Loucy (cell line): ENCODE data around the gene FAM53A.

Experiments
- EZH2phosphoT487 ChIP-seq: fragments of 200-600 bp; IDR thresholded peaks from 2 replicates; pipeline ENCODE4 v1.6.1; 2018; ENCODE audit warnings: antibody characterized with exemption, mild to moderate bottlenecking, moderate library complexity, borderline replicate concordance
- TF ChIP-seq, protein P1 (sequence below): fragments of 200-600 bp; sonication (generic); conservative IDR thresholded peaks from 2 replicates; pipeline ENCODE4 v1.5.1; 2014; ENCODE audit warnings: mild to moderate bottlenecking, antibody characterized with exemption, low read length

DNA sequence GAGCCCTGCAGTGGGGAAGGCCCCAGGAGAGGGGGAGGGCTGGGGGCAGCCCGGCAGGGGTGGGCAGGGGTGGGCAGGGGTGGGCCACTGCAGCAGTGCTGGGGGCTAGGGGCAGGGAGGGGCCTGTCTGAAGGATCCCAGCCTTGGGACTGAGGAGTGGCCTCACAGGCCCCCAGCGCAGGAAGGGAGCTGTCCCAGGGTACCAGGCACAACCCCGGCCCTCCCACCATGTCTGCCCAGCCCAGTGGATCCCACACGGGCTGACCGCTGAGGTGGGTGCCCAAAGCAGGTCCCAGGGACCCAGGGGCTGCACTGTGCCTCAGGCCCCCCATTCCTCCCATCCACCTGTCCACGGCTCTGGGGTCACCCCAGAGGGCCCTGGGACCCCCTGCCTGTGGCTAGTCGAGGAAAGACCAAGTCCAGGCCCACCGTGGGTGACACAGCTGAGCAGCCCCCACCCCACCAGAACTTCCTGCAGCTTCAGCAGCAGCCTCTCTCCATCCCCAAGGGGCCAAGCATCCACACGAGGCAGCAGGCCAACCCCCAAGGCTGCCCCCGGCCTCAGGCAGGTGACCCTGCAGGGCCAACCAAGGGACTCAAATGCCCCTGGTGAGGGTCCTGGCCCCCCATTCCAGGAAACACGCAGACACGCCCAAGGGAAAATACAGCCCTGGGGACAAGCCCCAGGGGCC, 46.4 kb downstream of the FAM53A start:
- TF ChIP-seq, protein P1, sequence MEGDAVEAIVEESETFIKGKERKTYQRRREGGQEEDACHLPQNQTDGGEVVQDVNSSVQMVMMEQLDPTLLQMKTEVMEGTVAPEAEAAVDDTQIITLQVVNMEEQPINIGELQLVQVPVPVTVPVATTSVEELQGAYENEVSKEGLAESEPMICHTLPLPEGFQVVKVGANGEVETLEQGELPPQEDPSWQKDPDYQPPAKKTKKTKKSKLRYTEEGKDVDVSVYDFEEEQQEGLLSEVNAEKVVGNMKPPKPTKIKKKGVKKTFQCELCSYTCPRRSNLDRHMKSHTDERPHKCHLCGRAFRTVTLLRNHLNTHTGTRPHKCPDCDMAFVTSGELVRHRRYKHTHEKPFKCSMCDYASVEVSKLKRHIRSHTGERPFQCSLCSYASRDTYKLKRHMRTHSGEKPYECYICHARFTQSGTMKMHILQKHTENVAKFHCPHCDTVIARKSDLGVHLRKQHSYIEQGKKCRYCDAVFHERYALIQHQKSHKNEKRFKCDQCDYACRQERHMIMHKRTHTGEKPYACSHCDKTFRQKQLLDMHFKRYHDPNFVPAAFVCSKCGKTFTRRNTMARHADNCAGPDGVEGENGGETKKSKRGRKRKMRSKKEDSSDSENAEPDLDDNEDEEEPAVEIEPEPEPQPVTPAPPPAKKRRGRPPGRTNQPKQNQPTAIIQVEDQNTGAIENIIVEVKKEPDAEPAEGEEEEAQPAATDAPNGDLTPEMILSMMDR, result no peak
- no peak for TF ChIP-seq EZH2phosphoT487
